MM.1S (cell line): Measurements from ENCODE around the gene MOCS1.

Experiments
- DNase-seq: peaks from one replicate; pipeline ENCODE4 v3.0.0-alpha.2; 2015
- H2AFZ ChIP-seq: fragments of 300-600 bp; sonication (generic); 2 replicates; pipeline ENCODE4 v1.6.0; 2016; ENCODE audit warnings: antibody characterized with exemption, low read length
- H3F3A ChIP-seq: fragments of 300-600 bp; sonication (generic); 2 replicates; pipeline ENCODE4 v1.6.1; 2016; ENCODE audit warnings: mild to moderate bottlenecking, antibody characterized with exemption, low read length, moderate library complexity, mixed read lengths; ENCODE audit not compliant: insufficient read depth
- H3K27ac ChIP-seq: fragments of 300-600 bp; sonication (generic); 2 replicates; pipeline ENCODE4 v1.5.1; 2016; ENCODE audit warnings: mild to moderate bottlenecking, low read length
- H3K27me3 ChIP-seq: fragments of 300-600 bp; sonication (generic); replicated peaks from 2 replicates; pipeline ENCODE4 v1.6.0; 2016; ENCODE audit warnings: low read length; ENCODE audit not compliant: insufficient read depth
- H3K36me3 ChIP-seq: fragments of 300-600 bp; sonication (generic); replicated peaks from 2 replicates; pipeline ENCODE4 v1.6.1; 2016; ENCODE audit warnings: mild to moderate bottlenecking, low read length, mixed read lengths; ENCODE audit not compliant: insufficient read depth
- H3K4me1 ChIP-seq: fragments of 300-600 bp; sonication (generic); 2 replicates; pipeline ENCODE4 v1.6.1; 2016; ENCODE audit warnings: low read length, mixed read lengths
- H3K4me2 ChIP-seq: fragments of 300-600 bp; sonication (generic); 2 replicates; pipeline ENCODE4 v1.6.0; 2016; ENCODE audit warnings: low read depth, low read length
- H3K4me3 ChIP-seq: fragments of 300-600 bp; sonication (generic); 2 replicates; pipeline ENCODE4 v1.5.1; 2016; ENCODE audit warnings: low read length, mixed read lengths
- H3K79me2 ChIP-seq: fragments of 300-600 bp; sonication (generic); 2 replicates; pipeline ENCODE4 v1.6.1; 2016; ENCODE audit warnings: mixed run types, low read length, mixed read lengths
- H3K9ac ChIP-seq: fragments of 300-600 bp; sonication (generic); 2 replicates; pipeline ENCODE4 v1.6.1; 2016; ENCODE audit warnings: low read length, mixed read lengths
- H3K9me2 ChIP-seq: fragments of 300-600 bp; sonication (generic); replicated peaks from 2 replicates; pipeline ENCODE4 v1.6.1; 2016; ENCODE audit warnings: mild to moderate bottlenecking, low read length, mixed read lengths; ENCODE audit not compliant: insufficient read depth
- H3K9me3 ChIP-seq: fragments of 300-600 bp; sonication (generic); replicated peaks from 2 replicates; pipeline ENCODE4 v1.6.1; 2016; ENCODE audit warnings: mild to moderate bottlenecking, low read length, mixed read lengths; ENCODE audit not compliant: insufficient read depth
- H4K20me1 ChIP-seq: fragments of 300-600 bp; sonication (generic); 2 replicates; pipeline ENCODE4 v1.6.1; 2016; ENCODE audit warnings: mild to moderate bottlenecking, low read length, moderate library complexity, mixed read lengths; ENCODE audit not compliant: insufficient read depth
- EZH2 ChIP-seq: fragments of 300-600 bp; sonication (generic); optimal IDR thresholded peaks from 2 replicates; pipeline ENCODE3; 2017; ENCODE audit warnings: low read depth, mild to moderate bottlenecking, antibody characterized with exemption, low read length, mixed read lengths
- EZH2phosphoT487 ChIP-seq: fragments of 300-600 bp; sonication (generic); IDR thresholded peaks from 2 replicates; pipeline ENCODE4 v1.6.1; 2018; ENCODE audit warnings: antibody characterized with exemption, low read length
- TF ChIP-seq, protein P1 (sequence below): fragments of 300-600 bp; sonication (generic); IDR thresholded peaks from 2 replicates; pipeline ENCODE4 v1.5.1; 2016; ENCODE audit warnings: antibody characterized with exemption, low read length, mixed read lengths

MOCS1 gene

DNA sequence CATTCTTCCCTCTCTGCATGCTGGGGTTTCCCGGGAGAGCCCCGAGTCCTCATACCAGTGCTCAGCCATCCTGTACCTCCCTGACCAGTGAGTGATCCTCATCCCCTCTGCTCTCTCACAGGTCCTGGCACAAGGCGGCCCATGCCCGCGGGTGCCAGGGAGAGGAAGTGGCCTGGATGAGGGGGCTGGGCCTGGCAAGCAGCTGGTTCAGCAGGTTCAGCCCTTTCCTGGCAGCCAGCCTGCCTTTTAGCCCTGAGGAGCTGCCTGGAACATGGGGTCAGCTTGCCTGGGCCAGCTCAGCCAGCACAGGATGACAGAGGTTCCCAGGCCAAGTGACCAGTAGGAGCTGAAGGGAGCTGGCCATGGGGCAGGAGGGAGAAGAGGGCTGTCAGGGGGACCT, 10.9 kb downstream of the MOCS1 start:
- Histone ChIP-seq H4K20me1 (no peaks in the 10 kb centered on the region), H3F3A (no peaks in the 10 kb centered on the region), H3K27ac (no peak overlapping the region), H2AFZ (no peak overlapping the region), H3K9me2 (no peaks in the 10 kb centered on the region), H3K27me3 (no peaks in the 10 kb centered on the region), H3K9ac (no peak overlapping the region), H3K4me1 (no peaks in the 10 kb centered on the region), H3K4me3 (no peak overlapping the region), H3K4me2 (no peak overlapping the region), H3K36me3 (no peaks in the 10 kb centered on the region), H3K9me3 (no peaks in the 10 kb centered on the region), H3K79me2 (no peaks in the 10 kb centered on the region)
- TF ChIP-seq, protein P1, sequence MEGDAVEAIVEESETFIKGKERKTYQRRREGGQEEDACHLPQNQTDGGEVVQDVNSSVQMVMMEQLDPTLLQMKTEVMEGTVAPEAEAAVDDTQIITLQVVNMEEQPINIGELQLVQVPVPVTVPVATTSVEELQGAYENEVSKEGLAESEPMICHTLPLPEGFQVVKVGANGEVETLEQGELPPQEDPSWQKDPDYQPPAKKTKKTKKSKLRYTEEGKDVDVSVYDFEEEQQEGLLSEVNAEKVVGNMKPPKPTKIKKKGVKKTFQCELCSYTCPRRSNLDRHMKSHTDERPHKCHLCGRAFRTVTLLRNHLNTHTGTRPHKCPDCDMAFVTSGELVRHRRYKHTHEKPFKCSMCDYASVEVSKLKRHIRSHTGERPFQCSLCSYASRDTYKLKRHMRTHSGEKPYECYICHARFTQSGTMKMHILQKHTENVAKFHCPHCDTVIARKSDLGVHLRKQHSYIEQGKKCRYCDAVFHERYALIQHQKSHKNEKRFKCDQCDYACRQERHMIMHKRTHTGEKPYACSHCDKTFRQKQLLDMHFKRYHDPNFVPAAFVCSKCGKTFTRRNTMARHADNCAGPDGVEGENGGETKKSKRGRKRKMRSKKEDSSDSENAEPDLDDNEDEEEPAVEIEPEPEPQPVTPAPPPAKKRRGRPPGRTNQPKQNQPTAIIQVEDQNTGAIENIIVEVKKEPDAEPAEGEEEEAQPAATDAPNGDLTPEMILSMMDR = no peak
- no peak for DNase-seq

DNA sequence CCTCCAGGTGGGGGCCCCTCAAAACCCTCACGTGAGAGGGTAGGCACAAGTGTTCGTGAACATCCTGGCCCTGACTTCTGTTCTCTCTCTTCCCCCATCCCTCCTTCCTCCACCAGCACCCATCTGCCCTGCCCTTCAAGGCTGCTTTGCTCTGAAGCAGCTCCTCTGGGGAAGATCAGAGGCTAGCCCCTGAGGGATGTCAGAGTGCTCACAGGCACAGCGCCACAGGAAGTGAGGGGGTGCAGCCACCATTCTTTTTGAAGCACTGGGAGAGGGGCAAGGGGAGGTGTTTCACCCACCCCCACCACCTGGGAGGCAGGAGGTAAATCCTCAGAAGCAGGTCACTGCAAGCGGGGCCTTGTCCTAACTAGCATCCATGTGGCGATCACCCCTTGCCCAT, 11.4 kb downstream of the MOCS1 start:
- H3F3A ChIP-seq = no peaks in the 10 kb centered on the region
- TF ChIP-seq EZH2phosphoT487 = no peak
- TF ChIP-seq, protein P1 = no peak
- no peak for TF ChIP-seq EZH2
- no peaks in the 10 kb centered on the region for H3K27me3 ChIP-seq
- no peaks in the 10 kb centered on the region for H4K20me1 ChIP-seq
- H3K79me2 ChIP-seq = no peaks in the 10 kb centered on the region
- H2AFZ ChIP-seq = no peak overlapping the region
- no peaks in the 10 kb centered on the region for H3K9me3 ChIP-seq
- no peak overlapping the region for H3K9ac ChIP-seq
- no peaks in the 10 kb centered on the region for H3K36me3 ChIP-seq
- no peak overlapping the region for H3K4me2 ChIP-seq
- DNase-seq = no peak
- no peaks in the 10 kb centered on the region for H3K4me1 ChIP-seq
- no peak overlapping the region for H3K4me3 ChIP-seq
- H3K27ac ChIP-seq = no peak overlapping the region
- H3K9me2 ChIP-seq = no peaks in the 10 kb centered on the region

DNA sequence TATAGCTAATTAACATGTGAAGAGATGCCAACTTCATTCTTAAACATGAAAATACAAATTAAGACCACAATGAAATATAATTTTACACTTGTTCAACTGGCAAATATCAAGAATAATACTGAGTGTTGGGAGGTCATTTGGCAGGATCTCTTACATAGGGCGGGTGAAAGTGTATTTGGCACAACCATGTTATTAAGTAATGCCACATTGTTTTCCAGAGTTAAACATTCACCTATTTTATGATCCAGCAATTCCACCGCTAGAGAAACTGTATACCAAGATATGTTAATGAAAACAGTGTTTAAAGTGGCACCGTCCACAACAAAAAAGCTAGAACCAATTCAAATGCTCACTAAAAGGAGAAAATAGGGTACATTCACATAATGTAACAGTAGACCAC, 14.1 kb downstream of the MOCS1 start:
- no peak for DNase-seq
- H3K9ac ChIP-seq = no peak overlapping the region
- H3K4me3 ChIP-seq = no peak overlapping the region
- no peaks in the 10 kb centered on the region for H3K9me2 ChIP-seq
- TF ChIP-seq EZH2 = no peak
- TF ChIP-seq, protein P1 = no peak
- no peak for TF ChIP-seq EZH2phosphoT487
- no peak overlapping the region for H3K4me2 ChIP-seq
- H3K4me1 ChIP-seq = no peaks in the 10 kb centered on the region
- no peaks in the 10 kb centered on the region for H3K36me3 ChIP-seq
- no peak overlapping the region for H3K27ac ChIP-seq
- H3K27me3 ChIP-seq = no peaks in the 10 kb centered on the region
- no peaks in the 10 kb centered on the region for H4K20me1 ChIP-seq
- H3F3A ChIP-seq = no peaks in the 10 kb centered on the region
- no peaks in the 10 kb centered on the region for H3K9me3 ChIP-seq
- no peaks in the 10 kb centered on the region for H3K79me2 ChIP-seq
- H2AFZ ChIP-seq = no peak overlapping the region

DNA sequence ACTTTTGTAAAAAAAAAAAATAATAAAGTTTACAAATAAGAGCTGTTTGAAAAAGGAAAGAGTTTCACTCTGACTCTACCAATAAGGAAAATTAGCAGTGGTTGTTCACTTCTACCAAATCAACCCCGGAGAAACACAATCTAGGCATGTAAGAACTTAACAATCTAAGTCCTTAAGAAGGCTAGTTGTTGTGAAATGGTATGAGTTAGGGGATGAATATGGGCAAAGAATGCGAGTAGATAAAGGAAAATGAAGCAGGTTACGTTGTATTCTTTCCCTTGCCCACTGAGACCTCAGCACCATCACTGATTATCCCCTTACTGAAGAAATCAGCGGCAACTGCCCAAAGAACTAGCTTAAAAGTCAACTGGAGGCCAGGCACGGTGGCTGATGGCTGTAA, 15.4 kb downstream of the MOCS1 start:
- Histone ChIP-seq H3K27ac (no peak overlapping the region), H4K20me1 (no peaks in the 10 kb centered on the region), H3K4me1 (no peaks in the 10 kb centered on the region), H3K9ac (no peak overlapping the region), H3K27me3 (no peaks in the 10 kb centered on the region), H3K4me3 (no peak overlapping the region), H3K79me2 (no peaks in the 10 kb centered on the region), H3K9me3 (no peaks in the 10 kb centered on the region), H2AFZ (no peak overlapping the region), H3K9me2 (no peaks in the 10 kb centered on the region), H3F3A (no peaks in the 10 kb centered on the region), H3K4me2 (no peak overlapping the region), H3K36me3 (no peaks in the 10 kb centered on the region)
- TF ChIP-seq EZH2 (no peak), EZH2phosphoT487 (no peak)
- TF ChIP-seq, protein P1 = no peak
- DNase-seq = no peak
